NT2/D1 (cell line): ENCODE results near the gene SHMT1.
"Not testable (repeated sequence)": the region's sequence is repeated elsewhere in the genome, so short reads cannot be mapped to it uniquely, and the experiment has no call there.

Experiments
- SUZ12 ChIP-seq: IDR thresholded peaks from 2 replicates; pipeline ENCODE4 v1.6.1; 2011; ENCODE audit not compliant: insufficient read length, insufficient read depth; ENCODE audit errors: extremely low read depth
- YY1 ChIP-seq: IDR thresholded peaks from 2 replicates; pipeline ENCODE4 v1.6.1; 2011; ENCODE audit not compliant: insufficient read length, insufficient read depth
- ZNF274 ChIP-seq: IDR thresholded peaks from 2 replicates; pipeline ENCODE4 v1.6.1; 2011; ENCODE audit warnings: mild to moderate bottlenecking, low read depth, low read length

- TF ChIP-seq YY1, ZNF274, SUZ12: not testable (repeated sequence)
Observed at GRCh38 chr17:18408906-18409305, 45.6 kb upstream of the SHMT1 start.
